ENCODE data around the gene ELOVL5.

DNA sequence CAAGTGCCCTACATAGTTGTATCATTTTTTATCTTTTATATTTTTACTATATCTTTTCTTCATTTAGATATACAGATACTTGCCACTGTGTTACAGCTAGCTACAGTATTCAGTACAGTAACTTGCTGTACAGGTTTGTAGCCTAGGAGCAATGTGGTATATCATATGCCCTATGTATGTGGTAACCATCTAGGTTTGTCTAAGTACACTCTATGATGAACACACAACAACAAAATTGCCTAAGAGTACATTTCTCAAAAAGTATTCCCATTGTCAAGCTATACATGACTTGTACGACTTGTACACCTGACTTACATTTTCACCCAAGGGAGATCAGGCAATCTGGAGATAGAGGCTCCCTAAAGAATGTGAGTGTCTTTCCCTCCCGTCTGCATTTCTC lies 8.2 kb downstream of the ELOVL5 start:
- TF ChIP-seq EZH2 (IDR thresholded peaks at IDR 0.05): no peak
- TF ChIP-seq POLR2AphosphoS5 (IDR thresholded peaks at IDR 0.05; ENCODE audit: borderline replicate concordance, low read depth, low read length): no peak
- TF ChIP-seq FOXP2 (optimal IDR thresholded peaks at IDR 0.05; ENCODE audit: control extremely low read depth, extremely low read length, insufficient read depth): no peak
